Occipital lobe (tissue), 2 donors: ENCODE measurements around the gene STAMBPL1. TPM values are rescaled to one million over a fixed set of nuclear protein-coding genes. Genes with fewer than 3 reads are reported as not detected.

Source experiments
- DNase-seq: peaks from one replicate; lab custom pipeline; 2025; lab: John Stamatoyannopoulos, UW
- total RNA-seq: library from RNA; depleted of rRNA; stranded (reverse); fragments of >200 nt; gene quantifications from one replicate; pipeline ENCODE4 v1.2.3, GENCODE V29; 2014

STAMBPL1 gene
- total RNA-seq, 1 donor from 2014 or later = 7.8 TPM

- no peak for DNase-seq
Measured at GRCh38 chr10:88892222-88892967, 12.3 kb downstream of the STAMBPL1 start.

- DNase-seq = no peak
Measured at GRCh38 chr10:88893611-88894010, 13.6 kb downstream of the STAMBPL1 start.

- DNase-seq = no peak
Measured at GRCh38 chr10:88895250-88895649, 15.2 kb downstream of the STAMBPL1 start.

- no peak for DNase-seq
Measured at GRCh38 chr10:88896372-88896993, 16.4 kb downstream of the STAMBPL1 start.

- DNase-seq = no peak
Measured at GRCh38 chr10:88896994-88897853, 17.2 kb downstream of the STAMBPL1 start.

- DNase-seq = no peak
Measured at GRCh38 chr10:88898727-88899126, 18.7 kb downstream of the STAMBPL1 start.

- no peak for DNase-seq
Measured at GRCh38 chr10:88899886-88900285, 19.8 kb downstream of the STAMBPL1 start.

GRCh38 chr10:88901206-88901983 lies 21.4 kb downstream of the STAMBPL1 start:
- no peak for DNase-seq

GRCh38 chr10:88901984-88902789 lies 22.1 kb downstream of the STAMBPL1 start:
- no peak for DNase-seq

- DNase-seq = no peak
Measured at GRCh38 chr10:88903715-88904114, 23.7 kb downstream of the STAMBPL1 start.

- DNase-seq = no peak
Measured at GRCh38 chr10:88906921-88907320, 26.9 kb downstream of the STAMBPL1 start.

GRCh38 chr10:88908194-88908593 lies 28.1 kb downstream of the STAMBPL1 start:
- DNase-seq = no peak

GRCh38 chr10:88911116-88911515 lies 31.1 kb downstream of the STAMBPL1 start:
- no peak for DNase-seq

- no peak for DNase-seq
Measured at GRCh38 chr10:88911851-88912250, 31.8 kb downstream of the STAMBPL1 start.

GRCh38 chr10:88913127-88913526 lies 33.1 kb downstream of the STAMBPL1 start:
- no peak for DNase-seq

- no peak for DNase-seq
Measured at GRCh38 chr10:88913788-88914187, 33.7 kb downstream of the STAMBPL1 start.

- DNase-seq = no peak
Measured at GRCh38 chr10:88915781-88916180, 35.7 kb downstream of the STAMBPL1 start.

- no peak for DNase-seq
Measured at GRCh38 chr10:88916231-88916630, 36.2 kb downstream of the STAMBPL1 start.

- DNase-seq = no peak
Measured at GRCh38 chr10:88916986-88917385, 36.9 kb downstream of the STAMBPL1 start.

- DNase-seq = no peak
Measured at GRCh38 chr10:88918191-88918905, 38.3 kb downstream of the STAMBPL1 start.
